HL-60 (cell line): ENCODE measurements around the gene GRID1.

ENCODE experiments used
- GABPA ChIP-seq: IDR thresholded peaks from 2 replicates; pipeline ENCODE4 v1.6.1; 2012; ENCODE audit warnings: low read depth
- POLR2AphosphoS5 ChIP-seq: IDR thresholded peaks from 2 replicates; pipeline ENCODE4 v1.6.1; 2012; ENCODE audit warnings: low read depth
- SPI1 ChIP-seq: IDR thresholded peaks from 2 replicates; pipeline ENCODE4 v1.6.1; 2012; ENCODE audit warnings: low read depth, mild to moderate bottlenecking, borderline replicate concordance
- TF ChIP-seq, protein P1 (sequence below): IDR thresholded peaks from one replicate; pipeline ENCODE4 v1.5.1; 2011; ENCODE audit warnings: low read length, control low read depth, inconsistent platforms; ENCODE audit not compliant: insufficient read depth

DNA sequence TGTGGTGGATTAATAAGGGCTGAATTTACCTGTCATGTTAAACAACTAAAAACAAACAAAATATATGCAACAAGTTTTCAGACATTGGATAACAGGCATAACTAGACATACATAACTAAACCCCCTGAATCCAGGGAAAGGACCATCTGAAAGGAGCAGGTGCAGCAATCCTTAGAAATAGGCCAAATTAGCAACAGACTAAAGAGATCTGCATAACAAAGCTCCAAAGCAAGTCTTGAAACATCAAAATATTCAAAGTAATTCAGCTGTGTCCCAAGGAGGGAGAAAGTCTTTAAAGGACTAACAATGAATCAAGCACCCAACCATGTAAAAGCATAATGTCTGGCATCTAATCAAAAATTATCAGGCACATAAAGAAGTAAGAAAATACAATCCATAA is 475.1 kb downstream of the GRID1 start:
- TF ChIP-seq, protein P1, sequence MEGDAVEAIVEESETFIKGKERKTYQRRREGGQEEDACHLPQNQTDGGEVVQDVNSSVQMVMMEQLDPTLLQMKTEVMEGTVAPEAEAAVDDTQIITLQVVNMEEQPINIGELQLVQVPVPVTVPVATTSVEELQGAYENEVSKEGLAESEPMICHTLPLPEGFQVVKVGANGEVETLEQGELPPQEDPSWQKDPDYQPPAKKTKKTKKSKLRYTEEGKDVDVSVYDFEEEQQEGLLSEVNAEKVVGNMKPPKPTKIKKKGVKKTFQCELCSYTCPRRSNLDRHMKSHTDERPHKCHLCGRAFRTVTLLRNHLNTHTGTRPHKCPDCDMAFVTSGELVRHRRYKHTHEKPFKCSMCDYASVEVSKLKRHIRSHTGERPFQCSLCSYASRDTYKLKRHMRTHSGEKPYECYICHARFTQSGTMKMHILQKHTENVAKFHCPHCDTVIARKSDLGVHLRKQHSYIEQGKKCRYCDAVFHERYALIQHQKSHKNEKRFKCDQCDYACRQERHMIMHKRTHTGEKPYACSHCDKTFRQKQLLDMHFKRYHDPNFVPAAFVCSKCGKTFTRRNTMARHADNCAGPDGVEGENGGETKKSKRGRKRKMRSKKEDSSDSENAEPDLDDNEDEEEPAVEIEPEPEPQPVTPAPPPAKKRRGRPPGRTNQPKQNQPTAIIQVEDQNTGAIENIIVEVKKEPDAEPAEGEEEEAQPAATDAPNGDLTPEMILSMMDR, result no peak
- no peak for TF ChIP-seq SPI1
- no peak for TF ChIP-seq POLR2AphosphoS5
- TF ChIP-seq GABPA, result no peak
